HG03460 (cell line): Measurements from ENCODE around the gene OAF.

Source experiments
- ATAC-seq: cut with Tn5 transposase; IDR thresholded peaks from one replicate; pipeline ENCODE4 v1.9.1; 2021; ENCODE audit not compliant: unreplicated experiment

OAF gene

DNA sequence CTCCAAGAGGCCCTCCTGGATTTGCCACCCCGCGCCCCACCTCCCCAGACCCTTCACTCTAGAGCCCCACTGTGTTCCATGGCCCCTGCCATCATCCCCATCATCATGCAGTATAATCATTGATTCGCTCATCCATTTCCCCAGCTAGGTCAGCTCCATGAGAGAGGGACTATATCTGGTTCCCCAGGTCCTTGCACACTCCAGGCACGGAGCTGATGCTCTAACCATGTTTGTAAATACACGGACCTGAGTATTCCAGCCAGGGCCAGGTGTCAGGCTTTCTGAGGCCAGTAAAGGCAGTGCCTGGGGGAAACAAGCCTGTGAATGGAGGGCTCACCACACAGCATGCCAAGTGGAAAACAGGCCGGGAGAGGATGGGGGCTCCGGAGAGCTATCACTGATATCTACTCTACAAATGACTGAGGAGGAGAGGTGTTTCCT lies 27.1 kb upstream of the OAF start:
- no peak for ATAC-seq

DNA sequence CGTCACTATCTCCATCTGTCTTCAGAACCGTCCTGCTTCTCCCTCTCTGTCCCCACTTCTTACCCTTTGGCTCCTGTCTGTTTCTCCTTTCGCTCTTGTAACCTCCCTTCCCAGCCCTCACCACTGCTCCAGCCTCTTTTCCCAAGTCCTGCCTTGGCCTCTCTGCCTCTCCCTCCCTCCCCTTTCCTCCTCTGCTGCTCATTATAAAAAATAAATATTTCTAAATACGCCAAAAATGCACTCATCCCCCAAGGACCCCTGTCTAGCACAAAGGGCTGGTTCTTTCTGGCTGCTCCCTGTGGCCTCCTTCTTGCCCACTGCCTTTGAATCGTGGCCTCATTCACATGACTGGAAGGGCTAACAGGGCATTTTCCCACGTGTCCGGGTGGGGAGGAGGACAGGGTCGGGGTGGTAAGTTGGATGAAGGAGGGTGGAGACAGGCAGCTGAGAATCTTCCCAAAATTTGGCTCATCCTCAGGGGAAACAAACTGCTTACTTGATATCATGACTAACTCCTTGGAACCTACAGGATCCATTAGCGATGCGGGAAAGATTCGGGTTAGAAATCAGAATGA lies 26.4 kb upstream of the OAF start:
- no peak for ATAC-seq

DNA sequence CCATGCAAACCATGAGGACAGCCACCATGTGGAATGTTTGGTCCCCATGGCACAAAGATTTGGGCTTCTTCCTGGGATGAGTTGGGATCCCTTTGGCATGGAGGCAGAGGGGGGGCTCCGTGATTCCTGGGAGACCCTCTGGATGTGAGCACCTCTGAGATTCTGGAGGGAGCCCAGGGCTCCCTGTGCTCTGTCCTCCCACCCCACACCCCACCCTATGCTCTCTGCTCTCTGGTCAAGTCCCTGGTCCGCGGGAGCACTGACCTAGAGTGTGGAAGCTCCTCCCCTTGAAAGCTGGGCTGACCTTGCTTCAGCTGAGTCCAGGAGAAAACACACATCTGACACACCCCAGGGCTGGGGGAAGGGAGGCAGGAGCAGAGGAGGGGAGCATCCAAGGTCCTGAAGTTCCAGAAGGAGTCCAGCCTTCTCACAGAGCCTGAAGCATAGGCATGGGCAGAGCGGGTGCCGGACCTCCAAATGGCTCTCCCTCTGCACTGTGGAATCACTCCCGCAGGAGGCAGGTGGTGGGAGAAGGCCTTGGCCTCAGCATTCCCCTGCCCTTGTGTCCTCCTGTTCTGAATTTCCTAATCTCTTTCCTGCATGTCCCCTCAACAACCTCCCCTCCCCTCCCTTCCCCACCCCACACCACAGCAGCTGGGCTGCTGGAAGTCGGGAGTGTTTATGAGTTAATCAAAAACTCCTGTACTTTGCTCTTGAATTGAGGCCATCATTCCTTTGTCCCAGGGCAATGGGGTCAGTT lies 25.7 kb upstream of the OAF start:
- no peak for ATAC-seq

DNA sequence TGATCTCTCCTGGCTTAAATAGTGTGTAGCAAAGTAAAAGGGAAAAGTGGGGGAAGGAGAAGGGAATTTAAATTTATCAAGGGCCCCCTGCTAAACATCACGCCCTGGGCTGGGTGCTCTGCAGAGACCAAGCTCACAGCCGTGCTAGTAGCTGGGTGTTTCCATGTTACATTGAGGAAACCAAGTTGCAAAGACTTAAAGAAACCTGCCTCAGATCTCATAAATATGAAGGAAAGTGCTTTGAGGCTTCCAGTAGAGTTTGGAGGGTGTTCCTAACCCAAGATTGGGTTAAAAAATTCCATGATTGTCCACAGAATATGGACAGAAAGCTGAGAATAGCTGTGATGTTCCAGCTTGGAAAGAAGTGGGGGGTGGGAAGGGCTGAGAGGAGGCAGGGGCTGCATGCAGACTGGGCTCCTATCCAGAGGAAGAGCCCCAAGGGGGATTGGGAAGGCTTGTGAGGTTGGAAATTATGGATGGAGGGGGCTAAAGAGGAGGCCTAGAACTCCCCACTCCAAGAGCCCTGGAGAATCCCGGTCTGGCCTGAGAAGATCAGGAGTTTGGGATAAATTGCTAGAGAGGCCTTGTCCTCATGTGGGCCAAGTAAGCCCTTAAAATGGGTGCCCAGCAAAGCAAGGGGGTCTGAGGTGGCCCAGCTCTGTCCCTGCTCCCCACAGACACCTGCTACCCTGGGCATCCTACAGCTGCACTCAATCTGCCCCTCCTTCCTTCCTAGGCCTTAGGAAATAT lies 25.0 kb upstream of the OAF start:
- no peak for ATAC-seq

DNA sequence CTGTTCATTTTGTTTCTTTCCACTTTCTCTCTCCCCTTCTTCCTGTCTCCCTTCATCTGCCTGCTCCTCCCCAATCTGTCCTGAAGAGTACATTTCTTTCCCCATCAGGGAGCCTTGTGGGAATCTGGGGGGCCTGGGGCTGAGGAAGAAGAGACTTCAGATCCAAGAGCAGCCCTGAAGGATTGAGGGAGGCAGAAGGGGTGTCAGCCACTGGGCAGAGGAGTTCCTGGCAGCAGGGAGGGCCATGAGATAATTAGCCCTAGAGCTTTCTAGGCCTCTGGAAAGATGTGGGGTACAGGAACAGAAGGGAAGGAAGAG lies 24.4 kb upstream of the OAF start:
- ATAC-seq = no peak

DNA sequence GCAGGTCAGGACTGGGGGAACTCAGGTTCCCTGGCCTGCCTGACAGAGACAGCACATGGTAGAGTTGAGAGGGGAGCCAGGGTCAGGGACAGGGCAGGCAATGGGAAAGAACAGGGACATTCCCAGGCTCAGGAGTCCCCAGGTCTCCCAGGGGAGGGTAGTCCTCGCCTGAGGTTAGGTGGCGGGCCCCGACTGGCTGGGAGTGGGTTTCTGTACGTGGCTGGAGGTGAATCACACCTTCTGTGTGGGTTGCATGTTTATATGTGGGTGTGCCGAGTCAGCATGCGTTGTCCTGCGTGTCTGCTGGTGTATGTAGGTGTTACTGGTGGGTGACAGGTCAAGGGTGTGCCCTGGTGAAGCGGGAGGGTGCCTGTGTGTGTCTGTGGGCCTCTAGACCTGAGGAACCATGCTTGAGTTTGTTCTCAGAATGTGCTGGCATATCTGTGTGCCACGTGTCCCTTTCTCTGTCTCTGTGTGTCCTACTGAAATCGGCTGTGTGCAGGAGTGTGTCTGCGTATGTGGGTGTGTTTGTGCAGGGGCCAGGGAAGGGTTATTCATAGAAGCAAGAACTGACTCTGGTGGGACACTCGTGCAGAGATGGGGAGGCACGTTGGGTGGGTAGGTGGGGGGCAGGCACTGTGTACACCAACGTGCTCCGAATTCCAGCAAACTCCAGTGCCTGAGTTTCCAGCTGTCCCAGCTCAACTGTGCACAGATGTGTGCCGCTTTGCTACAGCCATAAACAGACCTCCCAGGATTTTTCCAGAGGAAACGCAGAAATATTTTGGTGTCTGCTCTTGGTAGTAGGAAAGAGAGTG lies 23.8 kb upstream of the OAF start:
- no peak for ATAC-seq

DNA sequence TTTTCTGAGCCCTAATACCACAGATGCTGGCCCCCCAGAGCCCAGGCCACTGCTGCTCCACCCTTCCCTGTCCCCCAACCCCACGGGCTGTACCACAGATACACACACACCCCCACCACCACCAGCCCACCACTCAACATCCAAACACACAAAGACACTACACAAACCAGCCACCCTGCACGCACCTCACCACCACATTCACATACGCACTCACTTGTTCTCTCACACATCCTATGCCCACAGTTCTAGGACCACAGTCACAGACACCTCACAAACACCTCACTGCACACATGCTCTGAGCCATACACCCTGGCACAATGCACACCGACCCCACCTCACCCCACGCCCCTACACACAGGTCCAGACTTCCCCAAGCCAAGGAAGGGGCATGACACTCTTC lies 22.5 kb upstream of the OAF start:
- no peak for ATAC-seq

DNA sequence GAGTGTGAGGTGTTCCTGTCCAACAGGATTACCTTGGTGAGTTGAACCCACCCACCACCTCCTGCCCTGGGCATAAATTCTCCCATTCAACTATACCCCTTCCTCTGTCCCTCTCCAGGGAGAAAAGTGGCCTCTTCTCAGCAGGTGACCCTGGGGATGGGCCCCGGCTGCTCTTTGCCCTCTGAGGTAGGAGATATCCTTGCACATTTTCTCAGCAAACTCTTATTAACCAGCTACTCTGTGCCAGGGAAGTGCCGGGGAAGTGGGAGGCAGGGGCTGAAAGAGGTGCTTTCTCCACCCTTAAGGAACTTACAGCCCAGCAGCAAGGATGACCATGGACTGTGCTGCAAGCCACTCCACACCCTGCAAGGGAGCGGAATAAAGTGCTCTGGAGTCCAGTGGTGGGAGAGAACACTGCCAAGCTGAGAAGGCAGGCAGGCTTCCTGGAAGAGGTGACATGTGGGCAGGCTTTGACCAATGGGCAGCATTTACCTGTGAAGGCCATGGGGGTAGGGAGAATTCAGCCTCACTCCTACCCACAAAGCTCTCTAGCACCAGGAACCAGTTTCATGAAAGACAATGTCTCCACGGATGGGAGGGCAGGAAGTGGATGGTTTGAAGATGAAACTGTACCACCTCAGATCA lies 21.9 kb upstream of the OAF start:
- no peak for ATAC-seq

DNA sequence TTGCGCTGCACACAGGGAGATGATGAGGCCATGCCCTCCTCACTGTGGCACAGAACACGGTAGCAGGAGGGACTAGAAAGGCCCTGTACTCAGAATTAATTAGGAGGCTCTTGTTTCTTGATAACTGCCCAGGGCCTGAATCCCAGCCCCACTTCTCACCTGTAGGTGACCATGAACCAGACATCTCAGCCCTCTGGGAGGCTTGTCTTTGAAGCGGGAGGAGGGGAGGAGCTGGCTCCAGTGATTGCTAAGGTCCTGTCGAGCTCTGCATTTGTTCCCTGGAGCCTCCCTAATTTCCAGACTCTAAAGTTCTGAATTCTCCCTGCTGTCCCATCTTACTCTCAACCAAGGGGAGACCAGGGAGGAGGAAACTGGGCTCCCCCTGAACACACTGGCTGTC lies 19.8 kb upstream of the OAF start:
- no peak for ATAC-seq

DNA sequence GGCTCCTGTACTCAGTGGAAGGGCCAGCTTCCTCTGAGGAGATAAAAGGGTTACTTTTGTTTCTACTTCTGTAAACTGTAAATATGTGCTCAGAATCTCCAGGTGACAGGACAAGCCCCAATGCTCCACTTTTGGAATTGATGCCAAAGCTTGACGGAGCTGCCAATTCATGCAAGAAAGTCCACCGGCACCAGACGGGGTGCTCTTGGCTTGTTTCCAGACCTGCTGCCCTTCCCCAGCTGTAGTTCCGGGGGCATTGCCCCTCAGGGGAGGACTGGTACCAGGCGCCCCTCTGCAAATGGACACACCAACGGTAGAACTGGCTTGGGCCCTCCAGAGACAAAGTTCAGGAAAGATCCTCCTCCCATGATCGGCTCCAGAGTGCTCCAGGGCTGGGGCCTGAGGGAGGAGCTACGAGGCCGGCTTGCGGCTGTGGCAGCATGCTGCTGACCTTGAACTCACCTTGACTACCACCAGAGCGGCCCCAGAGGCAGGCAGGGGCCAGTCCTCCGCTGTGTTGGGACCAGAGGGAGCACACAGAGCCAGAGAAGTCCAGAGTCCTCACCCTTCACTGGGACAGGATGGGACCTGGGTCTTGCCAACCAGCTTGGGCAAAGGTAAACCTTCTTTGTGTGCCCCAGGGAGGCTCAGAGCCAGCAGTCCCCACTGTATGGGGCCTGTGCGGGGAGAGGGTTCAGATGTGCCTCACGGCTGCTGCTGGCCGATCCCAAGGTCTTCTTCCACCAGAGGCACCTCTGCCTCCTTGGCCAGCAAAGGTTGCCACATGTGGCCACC lies 17.8 kb upstream of the OAF start:
- ATAC-seq = no peak

DNA sequence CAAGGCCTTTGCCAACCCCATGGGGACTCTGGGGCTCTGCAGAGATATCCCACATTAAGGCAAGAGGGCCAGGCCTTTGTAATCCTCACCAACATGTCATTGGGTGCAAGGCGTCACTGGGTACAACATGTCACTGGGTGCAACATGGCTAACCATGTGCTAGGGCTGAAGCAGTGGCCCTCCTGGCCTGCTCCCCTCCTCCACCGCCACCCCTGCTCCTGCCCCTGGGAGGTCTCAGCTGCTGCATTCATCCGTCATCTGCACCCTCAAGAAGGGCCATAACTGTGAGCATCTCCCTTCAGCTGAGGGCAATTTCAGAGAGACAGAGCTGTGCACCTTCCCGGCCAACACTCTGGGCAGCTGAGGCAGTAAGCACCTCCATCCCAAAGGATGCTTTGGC lies 16.7 kb upstream of the OAF start:
- no peak for ATAC-seq

DNA sequence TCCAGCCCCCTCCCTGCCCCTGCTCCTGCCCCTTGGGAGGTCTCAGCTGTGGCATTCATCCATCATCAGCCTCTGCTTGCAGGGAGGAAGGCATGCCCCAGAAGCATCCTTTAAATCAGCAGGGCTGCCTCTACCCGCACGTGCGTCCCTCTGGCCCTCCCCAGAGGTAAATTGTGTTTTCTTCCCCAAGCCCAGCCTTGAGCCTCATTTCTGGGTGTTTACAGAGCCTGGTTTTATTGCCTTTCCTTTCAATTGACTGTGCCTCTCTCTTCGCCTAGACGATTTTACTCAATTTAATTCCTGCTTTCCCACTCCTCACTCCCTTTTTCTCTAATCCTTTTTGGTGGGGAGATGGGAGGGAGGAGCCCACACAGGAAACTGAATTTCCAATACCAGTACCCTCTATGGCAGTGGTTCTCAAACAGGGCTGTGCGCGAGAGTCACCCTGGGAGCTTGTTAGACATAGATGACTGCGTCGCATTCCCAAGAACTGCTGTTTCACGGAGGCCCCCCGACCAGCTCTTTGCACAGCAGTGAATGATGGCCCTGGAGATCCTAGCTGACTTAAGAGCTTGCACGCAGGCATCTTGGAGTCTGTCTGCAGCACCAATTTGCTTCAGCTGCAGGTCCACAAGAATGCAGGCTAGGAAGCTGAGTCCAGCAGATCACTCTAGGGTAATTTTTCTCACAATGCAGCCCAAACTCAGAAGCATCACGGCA lies 15.1 kb upstream of the OAF start:
- no peak for ATAC-seq

DNA sequence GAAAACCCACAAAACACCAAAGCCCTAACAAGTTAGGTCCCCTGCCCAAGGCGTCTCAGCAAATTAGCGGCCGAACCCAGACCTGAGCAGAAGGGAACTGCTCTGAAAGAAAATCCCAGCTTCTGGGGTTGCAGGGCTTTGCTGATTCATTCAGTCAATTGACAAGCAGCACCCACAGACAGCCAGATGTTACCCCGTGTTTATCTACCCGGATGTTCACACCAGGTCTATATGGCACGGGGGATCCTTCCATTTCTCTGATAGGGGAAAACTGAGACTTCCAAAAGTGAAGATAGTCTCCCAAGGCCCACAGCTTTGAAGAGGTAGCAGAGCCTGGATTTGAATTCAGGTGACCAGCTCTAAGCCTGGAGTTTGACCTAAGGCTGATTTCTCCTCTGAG lies 14.0 kb upstream of the OAF start:
- ATAC-seq = no peak

DNA sequence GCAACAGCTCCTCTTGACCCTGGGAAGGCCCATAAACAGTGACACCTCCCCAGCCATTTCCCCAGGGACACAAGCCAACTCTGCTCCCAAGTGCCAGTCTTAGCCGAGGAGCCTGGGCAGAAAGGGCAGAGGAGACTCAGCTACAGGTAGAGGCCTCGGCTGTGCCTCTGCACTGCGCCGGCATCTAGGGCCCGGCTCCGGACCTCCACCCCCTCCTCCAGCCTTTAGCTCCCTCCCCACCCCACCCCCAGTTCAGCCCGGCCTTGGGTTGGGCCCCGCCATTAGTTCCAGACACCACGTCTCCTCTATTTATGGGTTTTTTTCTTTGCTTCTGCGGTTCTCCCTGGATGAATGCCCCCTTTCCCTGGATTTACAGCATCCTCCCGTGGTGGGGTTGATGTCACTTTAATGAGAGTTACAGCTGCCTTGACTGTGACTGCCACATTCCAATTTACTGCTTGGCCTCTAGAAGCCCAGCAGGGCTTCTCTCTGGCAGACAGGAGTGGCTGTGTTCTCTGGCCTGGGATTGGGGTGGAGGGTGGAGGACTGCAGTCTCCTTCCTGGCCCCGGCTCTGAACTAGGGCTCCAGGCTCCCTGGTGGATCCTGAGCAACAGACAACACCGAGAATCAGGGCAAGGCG lies 13.5 kb upstream of the OAF start:
- no peak for ATAC-seq

DNA sequence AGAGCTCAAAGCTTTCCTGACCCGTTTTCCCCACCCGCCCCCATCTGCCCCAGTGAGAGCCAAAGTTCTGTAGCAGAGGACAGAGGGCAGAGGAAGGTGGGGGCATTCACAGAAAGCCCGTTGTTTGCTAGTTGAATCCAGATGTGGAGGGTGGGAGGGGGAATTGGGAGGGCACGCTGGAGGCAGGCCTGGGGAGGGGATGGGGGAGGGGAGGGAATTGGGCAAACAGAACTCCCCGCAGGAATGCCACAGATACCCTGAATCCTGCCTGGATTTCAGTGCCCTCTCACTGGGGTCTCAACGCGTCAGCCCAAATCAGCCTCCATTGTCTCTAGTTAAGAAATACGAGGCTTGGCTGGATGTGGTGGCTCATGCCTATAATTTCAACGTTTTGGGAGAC lies 12.9 kb upstream of the OAF start:
- no peak for ATAC-seq

DNA sequence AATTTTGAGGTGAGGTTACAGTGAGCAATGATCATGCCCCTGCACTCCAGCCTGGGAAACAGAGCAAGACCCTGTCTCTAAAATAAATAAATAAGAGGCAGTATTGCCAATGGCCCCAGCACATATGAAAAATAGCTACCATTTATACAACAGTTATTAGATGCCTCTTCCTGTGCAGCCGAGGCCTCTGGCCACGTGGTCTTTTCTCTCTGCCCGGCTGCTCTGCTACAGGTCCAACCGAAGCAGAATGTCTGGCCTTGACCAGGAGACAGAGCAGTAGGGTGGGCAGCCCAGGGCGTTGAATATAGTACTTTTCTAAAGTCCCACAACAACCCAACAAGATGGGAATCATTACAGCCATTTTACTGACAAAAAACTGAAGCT lies 12.4 kb upstream of the OAF start:
- ATAC-seq = no peak

DNA sequence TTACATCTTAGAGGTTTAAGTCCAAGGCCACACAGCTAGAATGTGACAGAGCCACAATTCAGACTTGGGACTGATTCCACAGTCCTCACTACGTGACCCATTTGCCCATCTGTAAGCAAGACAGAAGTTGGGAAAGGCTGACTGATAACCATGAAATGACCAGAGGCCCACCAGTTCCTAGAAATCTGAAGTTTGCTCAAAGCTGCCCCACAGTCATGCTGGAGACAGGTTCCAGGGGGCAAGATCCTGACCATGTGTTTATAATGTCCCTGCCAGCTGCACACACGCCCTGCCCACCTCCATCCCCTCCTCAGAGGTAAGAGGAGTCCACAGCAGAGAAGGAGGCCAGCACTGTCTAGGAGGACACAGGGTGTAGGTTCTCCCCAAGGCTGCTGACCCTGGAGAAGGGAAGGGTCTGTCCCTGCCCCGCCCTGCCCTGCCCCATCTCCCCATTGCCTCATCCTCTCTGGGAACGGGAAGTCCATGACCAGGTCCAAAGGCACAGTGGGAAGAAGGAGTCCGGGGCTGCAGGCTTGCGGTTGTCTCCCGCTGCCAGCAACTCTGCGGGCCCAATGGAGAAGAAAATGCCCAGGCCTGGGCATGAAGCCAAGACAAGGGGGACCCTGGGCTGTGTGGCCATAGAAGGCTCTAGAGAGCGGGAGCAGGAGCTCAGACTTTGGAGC lies 11.9 kb upstream of the OAF start:
- no peak for ATAC-seq

DNA sequence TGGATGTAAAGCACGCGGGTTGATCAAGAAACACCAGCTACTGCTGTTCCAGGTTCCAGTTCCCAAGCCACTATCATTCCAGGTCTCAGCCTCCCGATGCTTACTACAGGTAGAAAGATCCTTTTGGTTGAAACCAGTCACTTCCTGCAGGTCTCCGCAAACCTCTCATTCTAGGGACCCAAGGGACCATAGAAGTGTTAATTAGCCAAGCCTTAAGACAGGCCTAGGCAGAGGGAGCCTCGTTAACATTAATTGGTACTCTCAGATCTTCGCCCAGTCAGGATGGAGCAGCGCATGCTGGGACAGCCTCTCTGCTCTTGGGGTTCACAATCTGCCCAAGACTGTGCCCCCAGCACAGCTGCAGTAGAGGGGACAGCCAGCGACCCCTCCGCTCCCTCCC lies 11.2 kb upstream of the OAF start:
- ATAC-seq = no peak

DNA sequence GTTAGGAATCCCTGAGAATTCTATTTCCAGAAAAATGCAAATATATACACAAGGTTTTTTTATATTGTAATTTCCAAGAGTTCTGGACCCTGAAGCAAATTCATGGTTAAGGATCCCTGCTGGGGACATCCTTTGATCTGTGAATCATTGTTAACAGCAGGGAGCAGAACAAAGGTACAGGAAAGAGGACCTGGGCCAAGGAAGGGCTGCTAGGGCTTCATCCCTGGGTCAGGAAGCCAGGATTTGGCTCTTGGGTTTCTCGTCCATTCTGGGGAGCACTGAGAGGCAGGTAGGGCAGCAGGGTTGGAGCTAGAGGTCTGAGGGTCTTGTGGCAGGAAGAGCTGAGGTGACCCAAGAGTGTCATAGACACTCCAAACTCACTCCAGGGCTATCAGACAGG lies 10.2 kb upstream of the OAF start:
- ATAC-seq = no peak
